ENCODE results near the gene BRWD1.

DNA sequence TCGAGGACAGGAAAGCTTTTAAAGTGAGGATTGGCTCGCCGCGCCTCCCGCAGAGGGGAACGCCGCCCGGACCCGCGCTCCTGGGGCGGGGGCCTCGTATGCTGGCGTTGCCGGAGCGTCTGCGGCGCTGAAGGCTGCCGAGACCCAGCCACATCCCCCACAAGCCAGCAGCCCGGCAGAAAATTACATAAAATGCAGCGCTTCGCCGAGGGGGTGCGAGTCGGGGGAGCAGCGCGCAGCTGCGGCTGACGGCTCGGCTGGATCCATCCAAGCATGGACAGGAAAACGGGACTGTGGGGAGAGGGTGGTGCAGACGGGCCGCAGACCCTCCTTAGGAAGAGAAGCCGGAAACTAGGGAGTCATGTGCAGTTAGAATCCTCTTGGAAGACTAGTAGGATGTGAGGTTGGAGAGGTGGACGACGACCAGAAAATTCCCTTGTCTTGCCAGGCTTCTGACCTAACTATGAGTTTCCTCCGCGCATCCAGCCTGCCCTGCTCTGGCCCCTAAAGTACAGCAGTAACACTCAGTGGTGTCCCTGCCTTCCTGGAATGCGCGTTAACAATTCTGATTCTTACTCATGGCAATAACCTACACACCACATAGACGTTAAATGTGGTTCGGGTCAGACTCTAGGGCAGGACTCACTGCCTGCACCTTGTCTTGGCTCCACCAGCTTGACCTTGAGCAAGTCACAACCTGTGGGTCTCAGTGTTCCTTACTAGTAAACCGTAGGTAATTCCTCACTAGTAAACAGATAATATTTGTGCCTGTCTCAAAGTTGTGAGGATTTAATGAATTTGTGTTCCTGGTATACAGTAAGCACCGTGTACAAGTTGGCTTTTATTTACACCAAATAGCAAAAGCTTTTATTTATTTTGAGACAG lies 953 bp upstream of the BRWD1 start:
- TF ChIP-seq CTCF (IDR thresholded peaks at IDR 0.05) (no peak), POLR2A (IDR thresholded peaks at IDR 0.05) (no peak)
